Measurements from ENCODE around the gene KRTAP10-1.

GRCh38 chr21:44503901-44504399 is 36.0 kb downstream of the KRTAP10-1 start:
- TF ChIP-seq EZH2 (IDR thresholded peaks at IDR 0.05; ENCODE audit: insufficient read depth, poor library complexity, severe bottlenecking) = no peak
- no peak for TF ChIP-seq EZH2phosphoT487 (IDR thresholded peaks at IDR 0.05; ENCODE audit: insufficient read depth, low read depth)
